ENCODE results near the gene GK2.

GK2 gene

DNA sequence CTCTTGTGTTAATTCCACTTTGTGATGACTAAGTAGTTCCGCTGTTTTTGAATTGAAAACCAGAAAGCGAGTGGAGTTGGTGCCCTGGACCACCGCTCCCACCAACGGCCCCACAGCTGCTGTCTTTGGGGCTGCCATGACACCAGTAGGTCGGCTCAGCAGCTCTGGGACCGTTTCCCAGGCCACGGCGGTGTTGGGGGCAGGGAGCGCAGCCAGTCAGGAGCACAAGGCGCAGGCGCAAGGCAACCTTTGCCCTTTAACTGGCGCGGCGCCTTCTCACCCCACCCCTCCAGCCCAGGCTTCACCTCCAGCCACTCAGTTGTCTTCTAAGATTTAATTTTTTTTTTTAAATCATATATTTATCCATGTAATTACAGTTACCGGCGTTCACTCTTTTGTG is at the start of gene GK2:
GK2 (minus strand) TSS at position 166 of the 400 bp plus-strand sequence; CDS start at position 138, 28 bp downstream.
- no peak for DNase-seq (ENCODE audit: low read depth)

GRCh38 chr4:79455216-79455615 is 47.2 kb upstream of the GK2 start:
- no peak for DNase-seq (ENCODE audit: low read depth)

GRCh38 chr4:79454656-79455055 is 46.6 kb upstream of the GK2 start:
- DNase-seq (ENCODE audit: low read depth), result no peak

DNA sequence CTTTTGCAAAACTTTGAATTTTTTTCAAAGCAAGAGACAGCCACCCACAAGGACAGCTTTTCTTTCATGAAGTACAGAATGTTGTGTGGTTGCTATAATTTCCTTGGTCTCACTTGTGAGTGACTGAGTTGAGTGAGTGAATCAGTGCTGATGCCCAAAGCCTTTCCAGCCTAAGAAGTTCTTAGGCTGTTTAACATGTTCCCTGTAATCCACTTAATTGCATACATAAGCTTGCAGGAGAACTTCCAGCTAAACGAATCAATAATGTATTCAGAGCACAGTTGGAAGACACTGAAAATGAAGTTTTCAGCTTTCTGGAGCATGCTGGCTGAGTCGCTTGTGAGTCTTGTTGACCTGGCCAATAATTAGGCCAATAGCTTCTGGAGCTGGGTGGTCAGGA is 42.0 kb upstream of the GK2 start:
- no peak for DNase-seq (ENCODE audit: low read depth)

DNA sequence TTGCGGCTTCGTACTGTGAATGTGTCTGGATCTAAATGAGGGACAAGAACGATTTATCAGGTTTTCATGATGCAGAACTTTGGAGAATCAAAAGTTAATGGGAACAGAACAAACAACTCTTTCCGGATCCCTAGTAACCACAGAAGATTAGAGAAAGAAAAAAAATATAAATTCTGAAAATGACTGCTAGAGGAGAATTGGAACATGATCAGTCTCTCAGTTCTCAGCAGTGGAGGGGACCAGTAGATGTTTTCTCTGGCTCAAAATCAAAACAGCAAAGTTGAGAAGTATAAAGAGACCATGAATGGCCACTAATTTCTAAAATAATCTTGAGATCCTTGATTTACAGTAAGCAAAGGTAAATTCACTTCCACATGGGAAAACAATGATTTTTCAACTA is 38.1 kb upstream of the GK2 start:
- no peak for DNase-seq (ENCODE audit: low read depth)

DNA sequence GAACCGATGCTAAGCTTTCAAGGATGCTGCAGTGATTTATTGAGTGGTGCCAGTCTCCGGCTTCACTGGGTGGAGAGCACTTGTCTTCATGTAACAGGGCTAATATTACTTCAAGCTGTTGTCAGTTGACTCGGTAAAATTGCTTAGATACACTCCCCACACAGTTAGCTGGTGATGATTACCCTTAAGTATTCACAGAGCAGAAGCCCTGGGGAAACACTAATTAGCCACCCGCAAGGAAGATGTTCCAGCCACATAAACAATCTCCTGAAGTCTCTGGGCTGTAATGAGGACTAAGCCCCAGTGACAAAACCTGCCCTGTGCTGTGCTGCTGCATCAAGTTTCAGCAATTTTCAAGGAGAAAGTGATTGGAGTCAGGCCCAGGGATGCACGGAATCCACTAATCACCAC is 37.3 kb upstream of the GK2 start:
- no peak for DNase-seq (ENCODE audit: low read depth)

DNA sequence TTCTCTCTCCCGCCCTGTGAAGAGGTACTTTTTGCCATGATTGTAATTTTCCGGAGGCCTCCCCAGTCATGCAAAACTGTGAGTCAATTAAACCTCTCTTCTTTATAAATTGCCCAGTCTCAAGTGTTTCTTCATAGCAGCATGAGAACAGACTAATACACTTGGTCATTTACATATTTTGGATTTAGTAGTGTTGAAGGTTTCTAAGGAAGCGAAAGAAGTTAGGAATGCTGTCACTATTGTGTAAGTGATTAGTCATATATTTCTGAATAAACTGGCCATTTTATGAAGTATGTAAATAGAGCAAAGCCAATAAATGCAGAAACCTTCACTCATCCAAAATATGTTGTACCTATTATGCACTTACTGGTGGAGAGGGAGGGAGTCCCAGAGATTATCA is 34.4 kb upstream of the GK2 start:
- no peak for DNase-seq (ENCODE audit: low read depth)

GRCh38 chr4:79439489-79439888 is 31.5 kb upstream of the GK2 start:
- DNase-seq (ENCODE audit: low read depth), result no peak

DNA sequence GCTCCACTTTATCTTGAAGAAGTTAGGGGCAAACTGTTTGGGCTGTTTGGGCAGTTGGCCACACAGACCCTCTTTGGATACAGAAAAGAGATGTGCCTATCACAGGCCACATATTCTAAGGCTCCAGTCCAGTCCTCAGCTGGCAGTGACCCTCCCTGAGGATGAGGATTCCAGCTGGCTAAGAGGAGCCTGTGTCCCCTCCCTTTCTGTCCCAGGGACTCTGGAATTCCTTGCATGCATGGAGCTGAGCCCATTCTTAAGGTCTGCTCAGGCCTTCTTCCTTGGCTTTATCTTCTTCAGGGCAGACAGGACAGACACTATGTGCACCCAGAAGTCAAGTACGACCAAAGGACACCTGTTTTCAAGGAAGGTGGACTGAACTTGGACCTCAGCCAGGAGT is 23.8 kb upstream of the GK2 start:
- no peak for DNase-seq (ENCODE audit: low read depth)

DNA sequence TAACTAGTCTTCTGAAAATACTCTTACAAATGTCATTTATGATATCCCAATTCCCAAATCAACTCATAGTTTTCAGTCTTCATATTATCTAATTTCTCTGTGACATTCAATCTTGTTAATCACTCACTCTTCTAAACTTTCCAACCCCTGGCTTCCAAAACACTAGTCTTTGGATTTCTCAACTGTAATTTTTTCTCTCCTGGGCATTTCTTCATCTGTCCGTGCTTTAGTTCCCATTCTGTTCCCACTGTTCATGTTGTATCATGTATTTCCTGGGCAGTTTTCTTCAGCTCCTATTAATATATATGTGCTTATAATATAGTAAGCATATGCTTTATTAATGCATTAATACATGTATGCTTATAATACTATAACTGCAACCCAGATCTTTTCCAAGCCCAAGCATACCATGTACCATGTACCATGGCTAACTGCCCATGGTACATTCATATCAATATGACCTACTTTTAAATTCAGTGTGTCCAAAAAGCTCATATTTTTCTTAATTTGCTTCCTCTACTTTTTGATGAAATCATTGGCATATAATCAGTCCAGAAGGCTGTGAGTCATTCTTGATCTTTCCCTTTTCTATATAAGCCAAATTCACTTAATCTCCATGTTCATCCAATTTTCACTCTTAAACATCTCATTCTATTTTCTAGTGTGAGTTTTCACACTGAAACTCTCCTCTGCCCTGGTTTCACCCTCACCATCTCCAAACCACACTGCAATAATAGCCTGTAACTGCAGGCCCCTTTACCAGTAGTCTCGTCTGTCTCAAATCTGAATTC is 21.3 kb upstream of the GK2 start:
- DNase-seq (ENCODE audit: low read depth), result no peak

DNA sequence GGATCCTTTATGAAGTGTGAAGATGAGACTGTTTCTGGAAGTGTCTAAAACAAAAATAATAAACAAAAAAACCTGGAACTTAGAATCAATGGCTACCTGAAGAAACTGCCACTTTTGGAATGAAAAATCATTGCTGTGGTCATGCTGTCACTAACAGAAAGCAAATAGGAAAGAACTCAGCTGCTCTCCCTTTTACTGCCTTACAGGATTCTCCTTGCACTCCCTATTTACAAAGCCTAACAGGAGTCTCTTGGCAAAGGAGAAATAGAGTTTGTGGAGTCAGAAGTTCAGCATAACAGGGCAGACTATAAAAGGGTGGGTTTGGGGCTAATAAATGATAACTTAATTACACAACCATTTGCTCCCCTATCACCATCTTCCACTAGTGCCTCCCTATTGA is 19.0 kb upstream of the GK2 start:
- DNase-seq (ENCODE audit: low read depth), result no peak

DNA sequence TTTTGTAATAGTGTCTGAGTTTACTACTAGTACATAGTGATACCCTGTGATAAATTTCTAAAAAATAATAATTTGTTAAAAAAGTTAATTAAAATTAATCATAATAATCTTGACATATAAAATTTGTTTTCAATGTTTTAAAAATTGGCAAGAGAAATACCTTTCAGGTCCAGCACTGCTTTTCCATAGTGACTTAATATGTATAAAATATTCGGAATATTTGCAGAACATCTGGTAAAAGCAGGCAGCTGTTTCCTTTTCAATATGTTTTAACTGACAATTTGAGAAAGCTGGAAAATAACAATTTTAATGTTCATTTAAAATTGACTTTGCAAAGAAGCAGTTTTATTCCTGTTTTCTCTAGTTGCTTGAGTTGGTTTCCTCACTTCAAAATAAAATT is 17.6 kb upstream of the GK2 start:
- no peak for DNase-seq (ENCODE audit: low read depth)

GRCh38 chr4:79421483-79421882 is 13.5 kb upstream of the GK2 start:
- DNase-seq (ENCODE audit: low read depth), result no peak

DNA sequence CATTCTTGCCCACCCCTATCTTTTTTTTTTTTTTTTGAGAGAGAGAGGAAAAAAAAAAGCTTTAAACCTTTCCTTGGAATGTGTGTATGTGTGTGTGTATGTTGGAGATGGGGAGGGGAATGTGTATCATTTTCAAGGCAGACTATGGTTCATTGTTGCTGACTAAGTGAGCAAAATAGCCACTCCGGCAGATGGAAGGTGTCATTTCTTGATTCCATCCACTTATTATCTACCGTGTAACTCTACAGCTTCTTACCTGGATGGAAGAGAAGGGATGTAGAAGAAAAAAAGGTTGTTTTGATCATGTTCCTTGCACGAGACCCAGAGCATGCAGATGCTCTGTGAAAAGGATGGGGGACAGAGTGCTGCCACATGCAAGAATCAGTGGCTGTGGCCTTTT is 5.9 kb upstream of the GK2 start:
- DNase-seq (ENCODE audit: low read depth), result no peak

DNA sequence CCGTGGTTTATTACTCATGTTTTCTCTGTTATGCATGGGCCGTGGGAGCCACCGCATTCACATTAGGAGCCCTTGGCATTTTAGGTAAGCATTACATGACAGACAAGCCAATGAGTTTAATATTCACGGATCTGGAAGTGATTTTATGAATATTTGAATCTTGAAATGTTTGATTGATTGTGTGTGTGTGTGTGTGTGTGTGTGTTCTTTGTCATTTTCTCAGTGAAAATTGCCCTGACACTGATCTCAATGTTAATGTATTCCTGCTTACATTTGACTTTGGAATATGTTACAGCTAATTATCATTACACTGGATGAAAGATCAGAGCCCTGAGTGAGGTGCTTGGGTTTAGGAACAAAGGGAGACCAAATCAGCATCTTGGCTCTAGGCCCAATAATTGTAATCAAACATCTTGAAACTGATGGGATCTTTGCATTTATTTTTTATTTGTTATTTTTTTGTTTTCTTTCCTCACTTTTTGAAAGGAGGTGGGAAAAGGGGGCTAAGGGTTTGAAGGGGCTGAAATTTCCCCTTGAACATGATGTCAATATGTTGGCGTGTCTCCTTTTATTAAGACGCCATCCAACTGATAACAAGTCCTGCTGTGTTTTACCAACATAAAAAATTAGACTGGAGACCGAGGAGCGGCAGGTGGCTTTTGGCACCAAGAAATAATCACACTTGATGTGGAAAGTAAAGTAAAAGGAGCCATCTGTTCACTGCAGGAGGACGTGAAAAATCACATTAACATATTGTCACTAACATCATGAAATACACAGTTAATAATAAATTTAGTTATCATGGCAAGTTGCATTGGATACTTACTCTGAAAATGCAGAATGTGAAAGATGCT is 5.2 kb upstream of the GK2 start:
- DNase-seq (ENCODE audit: low read depth), result no peak

GRCh38 chr4:79404666-79405065 is 3.4 kb downstream of the GK2 start:
- DNase-seq (ENCODE audit: low read depth), result no peak

GRCh38 chr4:79403356-79403755 is 4.7 kb downstream of the GK2 start:
- no peak for DNase-seq (ENCODE audit: low read depth)

GRCh38 chr4:79402332-79402851 is 5.6 kb downstream of the GK2 start:
- no peak for DNase-seq (ENCODE audit: low read depth)

DNA sequence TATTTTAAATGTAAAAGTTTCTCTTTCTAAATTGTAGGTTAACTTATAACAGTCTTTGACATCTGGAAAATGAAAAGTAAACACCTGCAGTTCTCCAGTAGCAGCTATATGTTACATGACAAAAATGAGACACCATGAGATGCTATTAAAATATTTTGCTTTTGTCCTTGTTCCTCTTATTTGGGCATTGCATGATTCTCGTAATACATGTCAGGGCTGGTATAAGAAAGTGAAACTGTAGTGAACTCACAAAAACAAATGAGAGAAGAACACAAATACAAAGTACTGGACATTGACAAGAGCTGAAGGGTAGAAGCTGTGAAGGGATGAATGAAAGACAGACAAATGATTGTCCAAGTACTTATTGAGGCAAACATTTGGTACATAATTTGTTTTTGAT is 9.0 kb downstream of the GK2 start:
- no peak for DNase-seq (ENCODE audit: low read depth)

- no peak for DNase-seq (ENCODE audit: low read depth)
Measured at GRCh38 chr4:79397951-79398350, 10.1 kb downstream of the GK2 start.

DNA sequence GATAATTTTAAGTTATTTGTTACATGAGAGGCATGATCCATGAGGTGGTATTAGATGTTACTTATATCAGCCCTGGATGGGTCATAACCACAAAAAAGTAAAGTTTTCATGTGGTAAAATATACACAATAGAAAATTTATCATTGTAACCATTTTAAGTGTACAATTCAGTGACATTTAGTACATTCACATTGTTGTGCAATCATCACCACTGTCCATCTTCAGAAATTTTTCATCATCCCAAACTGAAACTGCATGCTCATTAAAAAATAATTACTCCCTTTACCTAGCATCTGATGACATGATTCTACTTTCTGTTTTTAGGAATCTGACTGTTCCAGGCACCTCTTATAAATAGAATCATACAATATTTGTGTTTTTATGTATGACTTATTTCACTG is 11.2 kb downstream of the GK2 start:
- no peak for DNase-seq (ENCODE audit: low read depth)

DNA sequence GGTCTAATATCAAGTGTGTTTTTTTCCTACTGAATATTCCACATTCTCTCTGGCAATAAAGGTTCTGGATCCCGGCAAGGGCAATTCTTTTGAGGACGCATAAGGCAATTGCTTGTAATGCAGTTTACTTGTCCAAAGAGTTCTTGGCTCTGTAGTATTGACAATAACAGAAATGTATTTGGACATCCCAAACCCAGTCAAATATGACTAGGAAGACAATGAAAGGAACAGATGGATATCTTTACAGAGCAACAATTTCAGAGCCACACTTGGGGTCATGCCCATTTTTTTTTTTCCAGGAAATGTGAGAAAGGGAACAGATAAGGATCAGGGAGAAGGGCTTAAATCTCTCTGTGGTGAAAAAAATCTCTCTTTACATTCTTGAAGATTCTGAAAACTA is 12.2 kb downstream of the GK2 start:
- DNase-seq (ENCODE audit: low read depth), result no peak

GRCh38 chr4:79390890-79391289 is 17.1 kb downstream of the GK2 start:
- DNase-seq (ENCODE audit: low read depth), result no peak

All from activated T-helper 9 cell treated with anti-CD3 and anti-CD28 coated beads, Interleukin-2, amount 50 U/mL, for 16 hours (primary cell).